ENCODE measurements around the gene ZSCAN5A. TPM values are rescaled to one million over a fixed set of nuclear protein-coding genes. Genes with fewer than 3 reads are reported as not detected.

The ZSCAN5A gene
- total and polyA plus RNA-seq, 9 of the 15 experiments (the other 6 are each of a cell fraction or from before 2014, with no cell fraction given), result 5.8 to 15.3 (median 11.8) TPM

GRCh38 chr19:56355517-56355916 lies 40.9 kb upstream of the ZSCAN5A start (continued):
- TF ChIP-seq E2F6 (IDR thresholded peaks at IDR 0.05; ENCODE audit: borderline replicate concordance in 1 of 2, extremely low read depth in 1 of 2, insufficient read depth in 1 of 2, insufficient read length in 1 of 2, low read depth in 1 of 2, low read length in 1 of 2, poor library complexity in 1 of 2, severe bottlenecking in 1 of 2) (no peak), CHCHD3 (CRISPR knock-in tag; IDR thresholded peaks at IDR 0.05) (no peak), ZNF79 (CRISPR knock-in tag; IDR thresholded peaks at IDR 0.05; ENCODE audit: low read depth) (no peak), RNF219 (CRISPR knock-in tag; IDR thresholded peaks at IDR 0.05) (no peak), FOXP4 (CRISPR knock-in tag; IDR thresholded peaks at IDR 0.05; ENCODE audit: borderline replicate concordance) (no peak), JUND (IDR thresholded peaks at IDR 0.05; ENCODE audit: borderline replicate concordance, low read depth, low read length) (no peak), JUND (tag; IDR thresholded peaks at IDR 0.05; ENCODE audit: borderline replicate concordance, low read depth, low read length) (no peak), ZKSCAN3 (CRISPR knock-in tag; IDR thresholded peaks at IDR 0.05) (no peak), ZSCAN32 (CRISPR knock-in tag; IDR thresholded peaks at IDR 0.05) (no peak), ZNF280A (IDR thresholded peaks at IDR 0.05; ENCODE audit: low read depth, partially characterized antibody) (no peak), NFXL1 (CRISPR knock-in tag; IDR thresholded peaks at IDR 0.05) (no peak), CBX1 (IDR thresholded peaks at IDR 0.05; ENCODE audit: low read depth) (no peak), ELK1 (CRISPR knock-in tag; IDR thresholded peaks at IDR 0.05) (no peak), SMARCC2 (IDR thresholded peaks at IDR 0.05; ENCODE audit: low read depth) (no peak), RBM25 (IDR thresholded peaks at IDR 0.05; ENCODE audit: low read depth, low read length, severe bottlenecking) (no peak)

Data from K562 (cell line).